HepG2 (cell line): ENCODE results near the gene GLS2. TPM values are rescaled to one million over a fixed set of nuclear protein-coding genes. Genes with fewer than 3 reads are reported as not detected.

Experiments
- ATAC-seq: fragments of 200-7000 bp; cut with Tn5 transposase; 3 replicates; pipeline ENCODE4 v1.9.1; 2020; ENCODE audit warnings: mild to moderate bottlenecking, moderate library complexity
- BruUV-seq: library from RNA; stranded (reverse); fragments of 400-500 nt; replicated peaks from 2 replicates; lab custom pipeline; 2021; lab: Mats Ljungman, UMichigan
- CTCF ChIA-PET: fragments of 300-600 bp; formaldehyde crosslinking; extraction: SDS; loops from one replicate; lab custom pipeline; 2021; ENCODE audit warnings: low total read pairs, inconsistent platforms, low intra/inter-chr PET ratio; lab: Yijun Ruan, JAX
- POLR2A ChIA-PET: fragments of 350-600 bp; sonication (Branson Sonifier 250); formaldehyde crosslinking; loops from one replicate; lab custom pipeline; 2020; ENCODE audit warnings: antibody characterized with exemption, inconsistent platforms; lab: Yijun Ruan, JAX
- DNase-seq: peaks from one replicate; pipeline ENCODE4 v3.0.0-alpha.2; 2015; ENCODE audit warnings: low spot score
- FAIRE-seq: peaks from 3 replicates; lab custom pipeline; 2011; peaks lifted over from hg19 to GRCh38; lab: Jason Lieb, UNC
- H2AFZ ChIP-seq: one replicate; pipeline ENCODE4 v1.6.1; 2011; ENCODE audit warnings: low read length, inconsistent platforms
- H3K27ac ChIP-seq: fragments of 300-600 bp; 3 replicates; pipeline ENCODE4 v1.8.0; 2011; ENCODE audit warnings: mixed run types, mild to moderate bottlenecking, mixed read lengths, low read length, inconsistent platforms; ENCODE audit not compliant: insufficient read depth; ENCODE audit errors: extremely low read length
- H3K27me3 ChIP-seq, 2 experiments: fragments of 200-600 bp in 1 of 2; 2 replicates in 1 of 2; 3 replicates in 1 of 2; pipeline versions ENCODE4 v1.6.0 to v1.8.0; 2011; ENCODE audit warnings: low read length in 2 of 2, mild to moderate bottlenecking in 2 of 2, moderate library complexity in 2 of 2, inconsistent platforms in 1 of 2; ENCODE audit not compliant: insufficient read depth in 2 of 2, control insufficient read depth in 1 of 2
- H3K36me3 ChIP-seq, 2 experiments: fragments of 200-600 bp in 1 of 2; replicated peaks in 1 of 2; 2 replicates in 1 of 2; 3 replicates in 1 of 2; pipeline versions ENCODE4 v1.5.1 to v1.8.0; 2011; ENCODE audit warnings: low read length in 2 of 2, inconsistent platforms in 1 of 2; ENCODE audit not compliant: insufficient read depth in 2 of 2, control insufficient read depth in 1 of 2
- H3K4me1 ChIP-seq: 2 replicates; pipeline ENCODE4 v1.5.1; 2012; ENCODE audit warnings: low read length, inconsistent platforms; ENCODE audit not compliant: insufficient read depth
- H3K4me2 ChIP-seq: 2 replicates; pipeline ENCODE4 v1.6.0; 2011; ENCODE audit warnings: low read depth, low read length, inconsistent platforms
- H3K4me3 ChIP-seq, 3 experiments: fragments of 200-600 bp in 1 of 3; sonication (generic), shearing (Covaris generic) in 1 of 3; replicated peaks in 1 of 3; 2 replicates each; pipeline ENCODE4 v1.5.1; 2011 to 2016; ENCODE audit warnings: low read length in 3 of 3, inconsistent platforms in 2 of 3, low read depth in 2 of 3, mild to moderate bottlenecking in 2 of 3, control low read depth in 1 of 3, mixed read lengths in 1 of 3; ENCODE audit not compliant: insufficient read depth in 1 of 3
- H3K79me2 ChIP-seq: one replicate; pipeline ENCODE4 v1.6.1; 2011; ENCODE audit warnings: low read length, inconsistent platforms; ENCODE audit not compliant: insufficient read depth
- H3K9ac ChIP-seq: 2 replicates; pipeline ENCODE4 v1.6.0; 2011; ENCODE audit warnings: mild to moderate bottlenecking, low read depth, low read length, inconsistent platforms; ENCODE audit not compliant: insufficient read depth
- H3K9me3 ChIP-seq: 2 replicates; pipeline ENCODE4 v1.5.1; 2012; ENCODE audit warnings: mild to moderate bottlenecking, low read length
- H4K20me1 ChIP-seq: 2 replicates; pipeline ENCODE4 v1.6.0; 2011; ENCODE audit warnings: inconsistent platforms, mild to moderate bottlenecking, low read length, moderate library complexity; ENCODE audit not compliant: insufficient read depth
- BCL6 ChIP-seq: IDR thresholded peaks from 2 replicates; pipeline ENCODE4 v1.6.1; 2016; ENCODE audit warnings: missing genetic modification reagents, missing compliant biosample characterization
- CSRNP2 ChIP-seq: sonication (generic); formaldehyde crosslinking; conservative IDR thresholded peaks from 2 replicates; pipeline ENCODE4 v1.8.0; 2022; ENCODE audit warnings: low read depth, missing genetic modification reagents
- DNMT3B ChIP-seq: conservative IDR thresholded peaks from 2 replicates; pipeline ENCODE4 v1.6.1; 2016; ENCODE audit warnings: missing biosample characterization, control low read depth
- ELF4 ChIP-seq: sonication (generic); formaldehyde crosslinking; IDR thresholded peaks from 2 replicates; pipeline ENCODE4 v1.5.0; 2020; ENCODE audit warnings: missing genetic modification reagents, mild to moderate bottlenecking, moderate library complexity, borderline replicate concordance
- HDAC1 ChIP-seq: sonication (generic); formaldehyde crosslinking; IDR thresholded peaks from 2 replicates; pipeline ENCODE4 v1.5.1; 2020; ENCODE audit warnings: mild to moderate bottlenecking, missing genetic modification reagents
- HOXA7 ChIP-seq: sonication (generic); formaldehyde crosslinking; IDR thresholded peaks from 2 replicates; pipeline ENCODE4 v1.8.1; 2022; ENCODE audit warnings: mild to moderate bottlenecking, missing genetic modification reagents, moderate library complexity
- HOXA9 ChIP-seq: sonication (generic); formaldehyde crosslinking; IDR thresholded peaks from 2 replicates; pipeline ENCODE4 v1.8.1; 2022; ENCODE audit warnings: missing genetic modification reagents, mild to moderate bottlenecking, moderate library complexity, borderline replicate concordance
- KLF9 ChIP-seq: IDR thresholded peaks from 2 replicates; pipeline ENCODE4 v1.6.1; 2016; ENCODE audit warnings: low read depth
- NCOA1 ChIP-seq: sonication (generic); formaldehyde crosslinking; IDR thresholded peaks from 2 replicates; pipeline ENCODE4 v1.9.0; 2021; ENCODE audit warnings: missing genetic modification reagents
- PAXIP1 ChIP-seq: sonication (generic); formaldehyde crosslinking; conservative IDR thresholded peaks from 2 replicates; pipeline ENCODE4 v1.4.0; 2020; ENCODE audit warnings: mild to moderate bottlenecking, missing genetic modification reagents, moderate library complexity
- RORA ChIP-seq: sonication (generic); formaldehyde crosslinking; IDR thresholded peaks from 2 replicates; pipeline ENCODE4 v1.5.0; 2020; ENCODE audit warnings: mild to moderate bottlenecking, missing genetic modification reagents, moderate library complexity
- UBTF ChIP-seq: sonication (generic); formaldehyde crosslinking; IDR thresholded peaks from 2 replicates; pipeline ENCODE4 v1.4.0; 2020; ENCODE audit warnings: mild to moderate bottlenecking, missing genetic modification reagents
- ZBTB7A ChIP-seq: sonication (generic); formaldehyde crosslinking; IDR thresholded peaks from 2 replicates; pipeline ENCODE4 v1.8.0; 2022; ENCODE audit warnings: mild to moderate bottlenecking, missing genetic modification reagents
- ZFY ChIP-seq: sonication (generic); formaldehyde crosslinking; IDR thresholded peaks from 2 replicates; pipeline ENCODE4 v1.4.0; 2020; ENCODE audit warnings: missing genetic modification reagents
- ZNF282 ChIP-seq: fragments of 450-650 bp; IDR thresholded peaks from 2 replicates; pipeline ENCODE4 v1.6.1; 2018; ENCODE audit not compliant: partially characterized antibody
- WGBS: methylation state at CpG from one replicate; pipeline ENCODE4 v1.1.6; 2017; ENCODE audit warnings: low lambda C conversion rate; 5-methylcytosine and 5-hydroxymethylcytosine counted together
- in situ Hi-C: cut with HindIII; loops from 2 replicates; pipeline ENCODE4 v1.10.0; 2017; ENCODE audit warnings: low pct_unique_long_range_greater_than_20kb; ENCODE audit not compliant: extremely low pct_ligation_motif_present
- intact Hi-C: fragments of 100-400 bp; cut with micrococcal nuclease; formaldehyde crosslinking; loops from one replicate; pipeline ENCODE4 v1.10.0; 2022; ENCODE audit not compliant: unreplicated experiment
- polyA plus RNA-seq, 8 experiments: library from polyadenylated mRNA; depleted of rRNA in 3 of 8; stranded (reverse) in 7 of 8; unstranded in 1 of 8; fragments of >200 nt; fragmentation: Illumina TruSeq in 4 of 8; extraction: Trizol in 4 of 8; gene quantifications; 2 replicates each; pipeline versions ENCODE4 v1.2.1 to v1.2.3, GENCODE V29; 2011 to 2016; ENCODE audit warnings: low read depth in 4 of 8, missing spikeins in 1 of 8, mixed read lengths in 1 of 8; ENCODE audit not compliant: insufficient read depth in 1 of 8
- total RNA-seq, 5 experiments: library from RNA; depleted of rRNA; stranded (reverse); fragments of >200 nt; fragmentation: Illumina TruSeq; extraction: Trizol; gene quantifications; 2 replicates each; pipeline ENCODE4 v1.2.3, GENCODE V29; 2016; ENCODE audit warnings: low read depth in 1 of 5
- TF ChIP-seq, protein P1 (sequence below): sonication (generic); formaldehyde crosslinking; IDR thresholded peaks from 2 replicates; pipeline ENCODE4 v1.5.0; 2020; ENCODE audit warnings: missing genetic modification reagents
- TF ChIP-seq, protein P2 (sequence below): sonication (generic); formaldehyde crosslinking; IDR thresholded peaks from 2 replicates; pipeline ENCODE4 v1.8.0; 2022; ENCODE audit warnings: missing genetic modification reagents, low read depth, mild to moderate bottlenecking, borderline replicate concordance

Gene GLS2
- total and polyA plus RNA-seq, 2 of the 13 experiments (the other 11 are each of a cell fraction or from before 2014, with no cell fraction given) = 8.6 to 12.2 TPM

DNA sequence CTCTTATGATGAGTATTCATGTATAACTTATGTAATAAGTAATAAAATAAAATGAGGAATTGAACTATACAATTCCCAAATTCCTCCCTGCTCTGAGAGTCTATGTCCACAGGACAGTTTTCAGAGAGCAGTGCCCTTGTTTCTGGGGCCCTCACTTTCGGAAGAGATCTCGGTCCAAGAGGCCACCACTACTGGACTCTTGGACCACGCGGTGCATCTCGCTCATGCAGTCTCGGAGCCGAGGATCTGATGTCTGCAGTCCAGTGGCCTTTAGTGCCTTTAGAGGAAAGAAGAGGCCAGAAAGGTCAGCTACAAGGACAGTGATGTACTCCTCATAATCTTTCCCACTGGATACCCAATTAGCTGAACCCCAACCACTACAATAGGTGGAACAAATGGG is 8.3 kb downstream of the GLS2 start:
- no peak for ATAC-seq
- no peaks in the 10 kb centered on the region for H3K9me3 ChIP-seq
- no peak for DNase-seq
- TF ChIP-seq ZNF282 (no peak), DNMT3B (CRISPR knock-in tag) (no peak), HOXA7 (CRISPR knock-in tag) (no peak), HDAC1 (no peak), CSRNP2 (no peak), ELF4 (no peak), KLF9 (CRISPR knock-in tag) (no peak), ZFY (CRISPR knock-in tag) (no peak), BCL6 (CRISPR knock-in tag) (no peak), NCOA1 (no peak), HOXA9 (CRISPR knock-in tag) (no peak), ZBTB7A (CRISPR knock-in tag) (no peak), RORA (CRISPR knock-in tag) (no peak), UBTF (CRISPR knock-in tag) (no peak), PAXIP1 (CRISPR knock-in tag) (no peak)
- TF ChIP-seq, protein P1, sequence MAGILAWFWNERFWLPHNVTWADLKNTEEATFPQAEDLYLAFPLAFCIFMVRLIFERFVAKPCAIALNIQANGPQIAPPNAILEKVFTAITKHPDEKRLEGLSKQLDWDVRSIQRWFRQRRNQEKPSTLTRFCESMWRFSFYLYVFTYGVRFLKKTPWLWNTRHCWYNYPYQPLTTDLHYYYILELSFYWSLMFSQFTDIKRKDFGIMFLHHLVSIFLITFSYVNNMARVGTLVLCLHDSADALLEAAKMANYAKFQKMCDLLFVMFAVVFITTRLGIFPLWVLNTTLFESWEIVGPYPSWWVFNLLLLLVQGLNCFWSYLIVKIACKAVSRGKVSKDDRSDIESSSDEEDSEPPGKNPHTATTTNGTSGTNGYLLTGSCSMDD = no peak
- TF ChIP-seq, protein P2, sequence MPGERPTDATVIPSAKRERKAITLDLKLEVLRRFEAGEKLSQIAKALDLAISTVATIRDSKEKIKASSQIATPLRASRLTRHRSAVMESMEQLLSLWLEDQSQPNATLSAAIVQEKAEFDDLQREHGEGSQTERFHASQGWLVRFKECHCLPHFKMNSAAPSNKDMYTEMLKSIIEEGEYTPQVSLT (CRISPR knock-in tag) = no peak
- TF ChIP-seq, all 625 proteins: peak for 0
- H3K4me3 ChIP-seq = no peak overlapping the region
- no peak overlapping the region for H2AFZ ChIP-seq
- no peak for FAIRE-seq
- no peaks in the 10 kb centered on the region for H4K20me1 ChIP-seq
- in situ Hi-C loops = no loop called here
- H3K79me2 ChIP-seq = no peaks in the 10 kb centered on the region
- H3K4me1 ChIP-seq = peaks cover 16% of the 10 kb centered on the region
- no peak overlapping the region for H3K9ac ChIP-seq
- no TSS peak for BruUV-seq
- H3K27me3 ChIP-seq = no peaks in the 10 kb centered on the region
- ChIA-PET CTCF (no interaction called here), POLR2A (interaction anchor here (0.6 kb wide), 1 partner anchor 112 kb away, joined by 3 read pairs; no protein-coding TSS in a partner anchor)
- intact Hi-C loops = no loop called here
- H3K27ac ChIP-seq = no peak overlapping the region
- WGBS = 94% methylated on average over 6 of the region's 7 CpGs
- H3K4me2 ChIP-seq = no peak overlapping the region
- H3K36me3 ChIP-seq = peaks cover 0 to 1% of the 10 kb centered on the region in 2 experiments; a peak in 2 of 5 replicates
